ENCODE data around the gene SLC12A7. TPM values are rescaled to one million over a fixed set of nuclear protein-coding genes. Genes with fewer than 3 reads are reported as not detected.
"Not testable (repeated sequence)": the region's sequence is repeated elsewhere in the genome, so short reads cannot be mapped to it uniquely, and the experiment has no call there.

SLC12A7 gene
- total RNA-seq, 2 experiments from 2014 or later = 31.5 to 37.5 TPM

GRCh38 chr5:1028481-1029281 lies 83.2 kb downstream of the SLC12A7 start:
- DNase-seq (no peak), ATAC-seq (ENCODE audit: low read depth) (no peak)
- no peaks in the 10 kb centered on the region for H3K9me3 Mint-ChIP-seq
- H3K4me1 Mint-ChIP-seq = no peaks in the 10 kb centered on the region
- H3K36me3 Mint-ChIP-seq = no peaks in the 10 kb centered on the region
- no peak overlapping the region for H3K4me3 Mint-ChIP-seq
- no peak overlapping the region for H3K27ac Mint-ChIP-seq
- no peaks in the 10 kb centered on the region for H3K27me3 Mint-ChIP-seq
- POLR2A ChIA-PET = no interaction called here

- ATAC-seq (ENCODE audit: low read depth) (no peak), DNase-seq (no peak)
- H3K4me1 Mint-ChIP-seq = no peaks in the 10 kb centered on the region
- H3K27ac Mint-ChIP-seq = no peak overlapping the region
- no peaks in the 10 kb centered on the region for H3K9me3 Mint-ChIP-seq
- POLR2A ChIA-PET = no interaction called here
- no peaks in the 10 kb centered on the region for H3K36me3 Mint-ChIP-seq
- no peak overlapping the region for H3K4me3 Mint-ChIP-seq
- no peaks in the 10 kb centered on the region for H3K27me3 Mint-ChIP-seq
These were observed 84.0 kb downstream of the SLC12A7 start for GRCh38 chr5:1027631-1028441.

- Mint-ChIP-seq H3K9me3 (no peaks in the 10 kb centered on the region), H3K4me3 (no peak overlapping the region), H3K27ac (no peak overlapping the region), H3K27me3 (no peaks in the 10 kb centered on the region), H3K36me3 (no peaks in the 10 kb centered on the region), H3K4me1 (no peaks in the 10 kb centered on the region)
- POLR2A ChIA-PET = no interaction called here
- DNase-seq = no peak
- no peak for ATAC-seq (ENCODE audit: low read depth)
These were observed 84.9 kb downstream of the SLC12A7 start for GRCh38 chr5:1026700-1027621.

- ATAC-seq (ENCODE audit: low read depth); DNase-seq; H3K9me3 Mint-ChIP-seq; H3K27me3 Mint-ChIP-seq; H3K4me1 Mint-ChIP-seq; POLR2A ChIA-PET; H3K27ac Mint-ChIP-seq; H3K4me3 Mint-ChIP-seq; H3K36me3 Mint-ChIP-seq: not testable (repeated sequence)
These were observed 89.9 kb downstream of the SLC12A7 start for GRCh38 chr5:1021969-1022336.

GRCh38 chr5:1021136-1021968 lies 90.5 kb downstream of the SLC12A7 start:
- Mint-ChIP-seq H3K9me3 (no peaks in the 10 kb centered on the region), H3K27ac (no peak overlapping the region), H3K36me3 (no peaks in the 10 kb centered on the region), H3K27me3 (no peaks in the 10 kb centered on the region), H3K4me3 (no peak overlapping the region), H3K4me1 (no peaks in the 10 kb centered on the region)
- POLR2A ChIA-PET = no interaction called here
- DNase-seq (no peak), ATAC-seq (ENCODE audit: low read depth) (no peak)

- H3K4me1 Mint-ChIP-seq = no peaks in the 10 kb centered on the region
- no peak for ATAC-seq (ENCODE audit: low read depth)
- no peak for DNase-seq
- H3K4me3 Mint-ChIP-seq = no peak overlapping the region
- H3K9me3 Mint-ChIP-seq = no peaks in the 10 kb centered on the region
- POLR2A ChIA-PET = no interaction called here
- H3K36me3 Mint-ChIP-seq = no peaks in the 10 kb centered on the region
- H3K27ac Mint-ChIP-seq = no peak overlapping the region
- no peaks in the 10 kb centered on the region for H3K27me3 Mint-ChIP-seq
These were observed 91.4 kb downstream of the SLC12A7 start for GRCh38 chr5:1020452-1020961.

GRCh38 chr5:1019001-1019905 lies 92.6 kb downstream of the SLC12A7 start:
- no peak overlapping the region for H3K27ac Mint-ChIP-seq
- ATAC-seq (ENCODE audit: low read depth) (no peak), DNase-seq (no peak)
- POLR2A ChIA-PET = no interaction called here
- no peaks in the 10 kb centered on the region for H3K4me1 Mint-ChIP-seq
- H3K9me3 Mint-ChIP-seq = no peaks in the 10 kb centered on the region
- H3K27me3 Mint-ChIP-seq = no peaks in the 10 kb centered on the region
- no peak overlapping the region for H3K4me3 Mint-ChIP-seq
- no peaks in the 10 kb centered on the region for H3K36me3 Mint-ChIP-seq

GRCh38 chr5:1018596-1018995 lies 93.3 kb downstream of the SLC12A7 start:
- Mint-ChIP-seq H3K9me3 (no peaks in the 10 kb centered on the region), H3K27ac (no peak overlapping the region), H3K4me3 (no peak overlapping the region), H3K36me3 (no peaks in the 10 kb centered on the region), H3K27me3 (no peaks in the 10 kb centered on the region), H3K4me1 (no peaks in the 10 kb centered on the region)
- ATAC-seq (ENCODE audit: low read depth) = no peak
- no peak for DNase-seq
- POLR2A ChIA-PET = no interaction called here

GRCh38 chr5:1017691-1018455 lies 94.0 kb downstream of the SLC12A7 start:
- Mint-ChIP-seq H3K36me3 (no peaks in the 10 kb centered on the region), H3K27ac (no peak overlapping the region), H3K4me1 (no peaks in the 10 kb centered on the region), H3K27me3 (no peaks in the 10 kb centered on the region), H3K4me3 (no peak overlapping the region), H3K9me3 (no peaks in the 10 kb centered on the region)
- POLR2A ChIA-PET = no interaction called here
- no peak for DNase-seq
- no peak for ATAC-seq (ENCODE audit: low read depth)

GRCh38 chr5:1017056-1017455 lies 94.8 kb downstream of the SLC12A7 start:
- H3K4me3 Mint-ChIP-seq = no peak overlapping the region
- DNase-seq (no peak), ATAC-seq (ENCODE audit: low read depth) (no peak)
- no peaks in the 10 kb centered on the region for H3K27me3 Mint-ChIP-seq
- no peaks in the 10 kb centered on the region for H3K4me1 Mint-ChIP-seq
- H3K36me3 Mint-ChIP-seq = no peaks in the 10 kb centered on the region
- no peak overlapping the region for H3K27ac Mint-ChIP-seq
- POLR2A ChIA-PET = interaction anchor here (1.5 kb wide), 1 partner anchor 10 kb away, joined by 5 read pairs; no protein-coding TSS in a partner anchor
- no peaks in the 10 kb centered on the region for H3K9me3 Mint-ChIP-seq

- POLR2A ChIA-PET = interaction anchor here (1.5 kb wide), 1 partner anchor 10 kb away, joined by 5 read pairs; no protein-coding TSS in a partner anchor
- Mint-ChIP-seq H3K27ac (no peak overlapping the region), H3K36me3 (no peaks in the 10 kb centered on the region), H3K27me3 (no peaks in the 10 kb centered on the region), H3K4me3 (no peak overlapping the region), H3K4me1 (no peaks in the 10 kb centered on the region), H3K9me3 (no peaks in the 10 kb centered on the region)
- ATAC-seq (ENCODE audit: low read depth) = no peak
- no peak for DNase-seq
These were observed 95.4 kb downstream of the SLC12A7 start for GRCh38 chr5:1016476-1016875.
